ENCODE data around the gene HECTD1. TPM values are rescaled to one million over a fixed set of nuclear protein-coding genes. Genes with fewer than 3 reads are reported as not detected.

The HECTD1 gene
- total RNA-seq, 1 experiment from 2014 or later, result 88.5 TPM

GRCh38 chr14:31137214-31137889 is 70.2 kb downstream of the HECTD1 start:
- Mint-ChIP-seq H3K27ac (no peak overlapping the region), H3K36me3 (peaks cover 47% of the 10 kb centered on the region), H3K4me3 (no peak overlapping the region), H3K4me1 (no peaks in the 10 kb centered on the region), H3K9me3 (no peaks in the 10 kb centered on the region), H3K27me3 (ENCODE audit: low read depth) (no peaks in the 10 kb centered on the region)
- no peak for DNase-seq (ENCODE audit: low spot score)
- POLR2A ChIA-PET, result no interaction called here
- CTCF ChIA-PET, result no interaction called here
- no peak for TF ChIP-seq E2F1 (CRISPR knock-in tag; IDR thresholded peaks at IDR 0.05)
- TF ChIP-seq MXD4 (CRISPR knock-in tag; IDR thresholded peaks at IDR 0.05; ENCODE audit: borderline replicate concordance), result no peak
- no peak for TF ChIP-seq ZNF219 (CRISPR knock-in tag; IDR thresholded peaks at IDR 0.05; ENCODE audit: borderline replicate concordance)
- TF ChIP-seq ATF1 (CRISPR knock-in tag; IDR thresholded peaks at IDR 0.05), result no peak
- TF ChIP-seq ATF3 (CRISPR knock-in tag; conservative IDR thresholded peaks at IDR 0.05), result no peak
- TF ChIP-seq ZNF232 (CRISPR knock-in tag; IDR thresholded peaks at IDR 0.05), result no peak
- no peak for TF ChIP-seq ZSCAN18 (CRISPR knock-in tag; IDR thresholded peaks at IDR 0.05)
- no peak for TF ChIP-seq NFYB (CRISPR knock-in tag; conservative IDR thresholded peaks at IDR 0.05; ENCODE audit: low read depth)
- TF ChIP-seq FOXP1 (CRISPR knock-in tag; IDR thresholded peaks at IDR 0.05; ENCODE audit: borderline replicate concordance), result no peak
- TF ChIP-seq RORB (CRISPR knock-in tag; IDR thresholded peaks at IDR 0.05), result no peak
- TF ChIP-seq ZNF281 (CRISPR knock-in tag; IDR thresholded peaks at IDR 0.05), result no peak
- TF ChIP-seq ZNF396 (CRISPR knock-in tag; IDR thresholded peaks at IDR 0.05; ENCODE audit: borderline replicate concordance), result no peak
- TF ChIP-seq MAX (CRISPR knock-in tag; IDR thresholded peaks at IDR 0.05), result no peak
- TF ChIP-seq ZNF512 (CRISPR knock-in tag; IDR thresholded peaks at IDR 0.05; ENCODE audit: borderline replicate concordance), result no peak
- no peak for TF ChIP-seq GABPB1 (CRISPR knock-in tag; IDR thresholded peaks at IDR 0.05)
- no peak for TF ChIP-seq GTF2I (CRISPR knock-in tag; conservative IDR thresholded peaks at IDR 0.05)
- TF ChIP-seq RELA (CRISPR knock-in tag; IDR thresholded peaks at IDR 0.05; ENCODE audit: borderline replicate concordance), result no peak
- ATAC-seq, result no peak

GRCh38 chr14:31133133-31133532 is 74.5 kb downstream of the HECTD1 start:
- Mint-ChIP-seq H3K4me3 (no peak overlapping the region), H3K27ac (no peak overlapping the region), H3K4me1 (no peaks in the 10 kb centered on the region), H3K9me3 (no peaks in the 10 kb centered on the region), H3K36me3 (peaks cover 48% of the 10 kb centered on the region), H3K27me3 (ENCODE audit: low read depth) (no peaks in the 10 kb centered on the region)
- no peak for DNase-seq (ENCODE audit: low spot score)
- CTCF ChIA-PET, result no interaction called here
- no peak for ATAC-seq
- POLR2A ChIA-PET, result no interaction called here
- no peak for TF ChIP-seq AR (CRISPR knock-in tag; IDR thresholded peaks at IDR 0.05)
- no peak for TF ChIP-seq ZMAT4 (CRISPR knock-in tag; IDR thresholded peaks at IDR 0.05)

Measured in WTC11 (cell line).